IPS-NIHi11 (cell line): ENCODE results near the gene ZNF394.
"Not testable (repeated sequence)": the region's sequence is repeated elsewhere in the genome, so short reads cannot be mapped to it uniquely, and the experiment has no call there.

ENCODE experiments used
- DNase-seq: peaks from one replicate; pipeline ENCODE4 v3.0.0; 2012; ENCODE audit warnings: mixed read lengths, low spot score

ZNF394 gene

GRCh38 chr7:99499721-99500636, at the start of gene ZNF394:
ZNF394 (minus strand) TSS chr7:99500281; CDS start chr7:99500093, 188 bp downstream.
- DNase-seq, result peak; percentile 92

- not testable (repeated sequence) for DNase-seq
Measured at GRCh38 chr7:99549545-99549944, 49.5 kb upstream of the ZNF394 start.

- not testable (repeated sequence) for DNase-seq
Measured at GRCh38 chr7:99545308-99545707, 45.2 kb upstream of the ZNF394 start.

- DNase-seq, result no peak
Measured at GRCh38 chr7:99543916-99544315, 43.8 kb upstream of the ZNF394 start.

GRCh38 chr7:99543081-99543671, 43.1 kb upstream of the ZNF394 start:
- DNase-seq, result no peak

GRCh38 chr7:99541212-99541611, 41.1 kb upstream of the ZNF394 start:
- no peak for DNase-seq

GRCh38 chr7:99540542-99540941, 40.5 kb upstream of the ZNF394 start:
- DNase-seq, result no peak

GRCh38 chr7:99539213-99539811, 39.2 kb upstream of the ZNF394 start:
- no peak for DNase-seq

GRCh38 chr7:99535667-99536066, 35.6 kb upstream of the ZNF394 start:
- DNase-seq, result no peak

- DNase-seq, result no peak
Measured at GRCh38 chr7:99531354-99531765, 31.3 kb upstream of the ZNF394 start.

- no peak for DNase-seq
Measured at GRCh38 chr7:99525713-99526440, 25.8 kb upstream of the ZNF394 start.

GRCh38 chr7:99521399-99521798, 21.3 kb upstream of the ZNF394 start:
- no peak for DNase-seq

GRCh38 chr7:99514050-99514449, 14.0 kb upstream of the ZNF394 start:
- DNase-seq, result no peak

- no peak for DNase-seq
Measured at GRCh38 chr7:99505324-99505662, 5.2 kb upstream of the ZNF394 start.

- DNase-seq, result peak; percentile 93
Measured at GRCh38 chr7:99504603-99505323, 4.7 kb upstream of the ZNF394 start, which contains the start of gene ZKSCAN5. ZKSCAN5 (plus strand) TSS chr7:99504662; CDS start chr7:99506045, 1,383 bp downstream.

GRCh38 chr7:99504281-99504602, 4.2 kb upstream of the ZNF394 start:
- peak; percentile 96 for DNase-seq

GRCh38 chr7:99501236-99501635, 1.2 kb upstream of the ZNF394 start:
- DNase-seq, result not testable (repeated sequence)

- no peak for DNase-seq
Measured at GRCh38 chr7:99500637-99501009, 542 bp upstream of the ZNF394 start.

- no peak for DNase-seq
Measured at GRCh38 chr7:99499371-99499720, 735 bp downstream of the ZNF394 start.

- no peak for DNase-seq
Measured at GRCh38 chr7:99498546-99498944, 1.5 kb downstream of the ZNF394 start.

- DNase-seq, result no peak
Measured at GRCh38 chr7:99497766-99498545, 2.1 kb downstream of the ZNF394 start.
